Measurements from ENCODE around the gene WNK3.

DNA sequence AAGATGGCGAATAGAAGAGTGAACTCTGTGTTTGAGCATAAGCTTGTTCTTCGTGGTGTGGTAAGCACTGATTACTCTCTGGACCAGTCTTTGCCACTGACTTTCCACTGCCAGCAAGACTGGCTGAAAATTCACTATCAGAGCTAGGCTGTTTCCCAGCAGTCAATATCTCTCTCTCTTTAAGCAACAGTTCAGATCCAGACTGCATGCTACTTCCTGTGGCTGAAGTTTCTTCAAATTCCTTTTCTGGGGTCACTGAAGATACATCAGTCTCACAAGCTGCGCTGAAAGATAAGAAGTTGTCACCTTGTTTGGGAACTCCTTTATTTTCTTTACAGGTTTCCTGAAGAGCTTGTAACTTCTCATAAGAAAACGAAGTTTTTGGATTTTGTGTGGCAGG lies 120.8 kb downstream of the WNK3 start:
- TF ChIP-seq, protein P1, sequence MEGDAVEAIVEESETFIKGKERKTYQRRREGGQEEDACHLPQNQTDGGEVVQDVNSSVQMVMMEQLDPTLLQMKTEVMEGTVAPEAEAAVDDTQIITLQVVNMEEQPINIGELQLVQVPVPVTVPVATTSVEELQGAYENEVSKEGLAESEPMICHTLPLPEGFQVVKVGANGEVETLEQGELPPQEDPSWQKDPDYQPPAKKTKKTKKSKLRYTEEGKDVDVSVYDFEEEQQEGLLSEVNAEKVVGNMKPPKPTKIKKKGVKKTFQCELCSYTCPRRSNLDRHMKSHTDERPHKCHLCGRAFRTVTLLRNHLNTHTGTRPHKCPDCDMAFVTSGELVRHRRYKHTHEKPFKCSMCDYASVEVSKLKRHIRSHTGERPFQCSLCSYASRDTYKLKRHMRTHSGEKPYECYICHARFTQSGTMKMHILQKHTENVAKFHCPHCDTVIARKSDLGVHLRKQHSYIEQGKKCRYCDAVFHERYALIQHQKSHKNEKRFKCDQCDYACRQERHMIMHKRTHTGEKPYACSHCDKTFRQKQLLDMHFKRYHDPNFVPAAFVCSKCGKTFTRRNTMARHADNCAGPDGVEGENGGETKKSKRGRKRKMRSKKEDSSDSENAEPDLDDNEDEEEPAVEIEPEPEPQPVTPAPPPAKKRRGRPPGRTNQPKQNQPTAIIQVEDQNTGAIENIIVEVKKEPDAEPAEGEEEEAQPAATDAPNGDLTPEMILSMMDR (conservative IDR thresholded peaks at IDR 0.05 in 1 of 2, IDR thresholded peaks at IDR 0.05 in 1 of 2; ENCODE audit: extremely low read depth in 1 of 2, insufficient read depth in 1 of 2, low read depth in 1 of 2, low read length in 2 of 2) = no peak
- TF ChIP-seq EZH2 (IDR thresholded peaks at IDR 0.05; ENCODE audit: borderline replicate concordance, low read length) = no peak

Measured in mammary epithelial cell (primary cell).